GM12878 (cell line): ENCODE measurements around the gene LENG9. TPM values are rescaled to one million over a fixed set of nuclear protein-coding genes. Genes with fewer than 3 reads are reported as not detected.

Experiments
- polyA plus RNA-seq, 11 experiments: library from polyadenylated mRNA; depleted of rRNA in 4 of 11; unstranded in 6 of 11; stranded (reverse) in 5 of 11; fragments of >200 nt; fragmentation: Nextera tagmentation in 4 of 11; fragmentation: Illumina TruSeq in 1 of 11; extraction: Ambion mirVana in 4 of 11; extraction: Trizol in 1 of 11; gene quantifications; 1 replicate in 1 of 11; 2 replicates in 10 of 11; pipeline versions ENCODE4 v1.2.1 to v1.2.3, GENCODE V29; 2011 to 2016; ENCODE audit warnings: inconsistent platforms in 2 of 11, missing spikeins in 2 of 11, low read depth in 1 of 11
- small RNA-seq: library from RNA; depleted of rRNA; stranded (forward); fragments of <200 nt; gene quantifications from one replicate; pipeline ENCODE3, GENCODE V24; 2014
- total RNA-seq, 4 experiments: library from RNA; depleted of rRNA in 3 of 4; stranded (reverse); fragments of >200 nt in 3 of 4; fragmentation: Illumina TruSeq in 1 of 4; extraction: Trizol in 1 of 4; gene quantifications; 2 replicates each; pipeline versions ENCODE4 v1.2.1 to v1.2.3, GENCODE V29; 2013 to 2021

LENG9 gene
- total and polyA plus RNA-seq, 10 of the 15 experiments (the other 5 are each of a cell fraction or from before 2014, with no cell fraction given): 0.09 to 2.9 (median 0.76) TPM; not detected in 1

Small RNA genes lying within 50 kb of the gene (small RNA-seq; reads per million reads assigned to genes)
- not detected for gene AC245884.3

Other genes with a start within 250 kb of the LENG9 start
Only the 7 nearest of the 15 such genes appear.
- 17.9 and 19.1 TPM in 2 replicates for gene LILRA4, start 124.6 kb downstream of the LENG9 start, total RNA-seq (2014; rRNA removed)
- 10.2 and 13.6 TPM in 2 replicates for gene LILRA4, start 124.6 kb downstream of the LENG9 start, total RNA-seq (2014; rRNA removed; fragmentation: Illumina TruSeq; extraction: Trizol)
- 12.7 and 17.2 TPM in 2 replicates for gene LILRA4, start 124.6 kb downstream of the LENG9 start, total RNA-seq (2021)
- 1.8 and 2.4 TPM in 2 replicates for gene LILRA4, start 124.6 kb downstream of the LENG9 start, polyA plus RNA-seq (2011; rRNA removed)
- 13.4 and 14.3 TPM in 2 replicates for gene LILRA4, start 124.6 kb downstream of the LENG9 start, polyA plus RNA-seq (2014; fragmentation: Illumina TruSeq; extraction: Trizol)
- 10 to 100 TPM in 1 of 2 experiments, 1 to 10 TPM in 1; 9.7 to 12.4 TPM for gene LILRA4, start 124.6 kb downstream of the LENG9 start, polyA plus RNA-seq (2014; fragmentation: Nextera tagmentation; extraction: Ambion mirVana)
- gene LILRA4, start 124.6 kb downstream of the LENG9 start, polyA plus RNA-seq (2014; rRNA removed): 17.4 and 18.5 TPM in 2 replicates
- 1 to 10 TPM; 6.4 to 6.9 TPM for gene LILRA4, start 124.6 kb downstream of the LENG9 start, polyA plus RNA-seq (2016; fragmentation: Nextera tagmentation; extraction: Ambion mirVana)
- gene LAIR1, start 98.8 kb downstream of the LENG9 start, total RNA-seq (2014; rRNA removed): 36.2 and 41.2 TPM in 2 replicates
- gene LAIR1, start 98.8 kb downstream of the LENG9 start, total RNA-seq (2014; rRNA removed; fragmentation: Illumina TruSeq; extraction: Trizol): 39.2 and 41.8 TPM in 2 replicates
- gene LAIR1, start 98.8 kb downstream of the LENG9 start, total RNA-seq (2021): 43.1 and 44.4 TPM in 2 replicates
- 13.5 and 15.5 TPM in 2 replicates for gene LAIR1, start 98.8 kb downstream of the LENG9 start, polyA plus RNA-seq (2011; rRNA removed)
- gene LAIR1, start 98.8 kb downstream of the LENG9 start, polyA plus RNA-seq (2014; fragmentation: Illumina TruSeq; extraction: Trizol): 35.2 and 49.1 TPM in 2 replicates
- gene LAIR1, start 98.8 kb downstream of the LENG9 start, polyA plus RNA-seq (2014; fragmentation: Nextera tagmentation; extraction: Ambion mirVana): 10 to 100 TPM in 1 of 2 experiments, 1 to 10 TPM in 1; 8.6 to 13.1 TPM
- gene LAIR1, start 98.8 kb downstream of the LENG9 start, polyA plus RNA-seq (2014; rRNA removed): 58.2 and 62.0 TPM in 2 replicates
- gene LAIR1, start 98.8 kb downstream of the LENG9 start, polyA plus RNA-seq (2016; fragmentation: Nextera tagmentation; extraction: Ambion mirVana): 10 to 100 TPM; 30.7 to 31.3 TPM
- 0.27 TPM in 1 of 2 replicates, not detected in the other for gene TTYH1, start 48.3 kb downstream of the LENG9 start, total RNA-seq (2014; rRNA removed)
- gene TTYH1, start 48.3 kb downstream of the LENG9 start, total RNA-seq (2014; rRNA removed; fragmentation: Illumina TruSeq; extraction: Trizol): 0.09 TPM in 1 of 2 replicates, not detected in the other
- gene TTYH1, start 48.3 kb downstream of the LENG9 start, total RNA-seq (2021): 0.32 and 0.36 TPM in 2 replicates
- gene TTYH1, start 48.3 kb downstream of the LENG9 start, polyA plus RNA-seq (2011; rRNA removed): not detected in 2 replicates
- gene TTYH1, start 48.3 kb downstream of the LENG9 start, polyA plus RNA-seq (2014; fragmentation: Illumina TruSeq; extraction: Trizol): 0.01 TPM in 1 of 2 replicates, not detected in the other
- gene TTYH1, start 48.3 kb downstream of the LENG9 start, polyA plus RNA-seq (2014; fragmentation: Nextera tagmentation; extraction: Ambion mirVana): under 1 TPM in 1 of 2 experiments, not detected in 1; 0.05 TPM
- 0.08 TPM in 1 of 2 replicates, not detected in the other for gene TTYH1, start 48.3 kb downstream of the LENG9 start, polyA plus RNA-seq (2014; rRNA removed)
- under 1 TPM; 0.16 to 0.26 TPM for gene TTYH1, start 48.3 kb downstream of the LENG9 start, polyA plus RNA-seq (2016; fragmentation: Nextera tagmentation; extraction: Ambion mirVana)
- gene LENG8, start 14.6 kb downstream of the LENG9 start, total RNA-seq (2014; rRNA removed): 21.7 and 26.3 TPM in 2 replicates
- 11.3 and 11.5 TPM in 2 replicates for gene LENG8, start 14.6 kb downstream of the LENG9 start, total RNA-seq (2014; rRNA removed; fragmentation: Illumina TruSeq; extraction: Trizol)
- gene LENG8, start 14.6 kb downstream of the LENG9 start, total RNA-seq (2021): 119 and 145 TPM in 2 replicates
- gene LENG8, start 14.6 kb downstream of the LENG9 start, polyA plus RNA-seq (2011; rRNA removed): 16.2 and 36.4 TPM in 2 replicates
- gene LENG8, start 14.6 kb downstream of the LENG9 start, polyA plus RNA-seq (2014; fragmentation: Illumina TruSeq; extraction: Trizol): 14.8 and 32.4 TPM in 2 replicates
- 1 to 10 TPM; 2.3 to 2.5 TPM for gene LENG8, start 14.6 kb downstream of the LENG9 start, polyA plus RNA-seq (2014; fragmentation: Nextera tagmentation; extraction: Ambion mirVana)
- gene LENG8, start 14.6 kb downstream of the LENG9 start, polyA plus RNA-seq (2014; rRNA removed): 143 and 168 TPM in 2 replicates
- gene LENG8, start 14.6 kb downstream of the LENG9 start, polyA plus RNA-seq (2016; fragmentation: Nextera tagmentation; extraction: Ambion mirVana): 10 to 100 TPM; 46.0 to 51.4 TPM
- 1.3 and 1.8 TPM in 2 replicates for gene CDC42EP5, start 9.5 kb upstream of the LENG9 start, total RNA-seq (2014; rRNA removed)
- gene CDC42EP5, start 9.5 kb upstream of the LENG9 start, total RNA-seq (2014; rRNA removed; fragmentation: Illumina TruSeq; extraction: Trizol): 1.2 TPM in 1 of 2 replicates, not detected in the other
- 1.4 and 1.5 TPM in 2 replicates for gene CDC42EP5, start 9.5 kb upstream of the LENG9 start, total RNA-seq (2021)
- 0.40 and 0.42 TPM in 2 replicates for gene CDC42EP5, start 9.5 kb upstream of the LENG9 start, polyA plus RNA-seq (2011; rRNA removed)
- gene CDC42EP5, start 9.5 kb upstream of the LENG9 start, polyA plus RNA-seq (2014; fragmentation: Illumina TruSeq; extraction: Trizol): not detected in 2 replicates
- not detected for gene CDC42EP5, start 9.5 kb upstream of the LENG9 start, polyA plus RNA-seq (2014; fragmentation: Nextera tagmentation; extraction: Ambion mirVana)
- gene CDC42EP5, start 9.5 kb upstream of the LENG9 start, polyA plus RNA-seq (2014; rRNA removed): 1.1 and 1.4 TPM in 2 replicates
- gene CDC42EP5, start 9.5 kb upstream of the LENG9 start, polyA plus RNA-seq (2016; fragmentation: Nextera tagmentation; extraction: Ambion mirVana): not detected
- not detected in 2 replicates for gene LAIR2, start 39.1 kb upstream of the LENG9 start, total RNA-seq (2014; rRNA removed)
- not detected in 2 replicates for gene LAIR2, start 39.1 kb upstream of the LENG9 start, total RNA-seq (2014; rRNA removed; fragmentation: Illumina TruSeq; extraction: Trizol)
- gene LAIR2, start 39.1 kb upstream of the LENG9 start, total RNA-seq (2021): not detected in 2 replicates
- gene LAIR2, start 39.1 kb upstream of the LENG9 start, polyA plus RNA-seq (2011; rRNA removed): 0.26 TPM in 1 of 2 replicates, not detected in the other
- gene LAIR2, start 39.1 kb upstream of the LENG9 start, polyA plus RNA-seq (2014; fragmentation: Illumina TruSeq; extraction: Trizol): not detected in 2 replicates
- not detected for gene LAIR2, start 39.1 kb upstream of the LENG9 start, polyA plus RNA-seq (2014; fragmentation: Nextera tagmentation; extraction: Ambion mirVana)
- gene LAIR2, start 39.1 kb upstream of the LENG9 start, polyA plus RNA-seq (2014; rRNA removed): not detected in 2 replicates
- not detected for gene LAIR2, start 39.1 kb upstream of the LENG9 start, polyA plus RNA-seq (2016; fragmentation: Nextera tagmentation; extraction: Ambion mirVana)
- 0.38 and 0.51 TPM in 2 replicates for gene LILRA2, start 110.0 kb upstream of the LENG9 start, total RNA-seq (2014; rRNA removed)
- 0.40 and 0.60 TPM in 2 replicates for gene LILRA2, start 110.0 kb upstream of the LENG9 start, total RNA-seq (2014; rRNA removed; fragmentation: Illumina TruSeq; extraction: Trizol)
- gene LILRA2, start 110.0 kb upstream of the LENG9 start, total RNA-seq (2021): 1.1 and 1.5 TPM in 2 replicates
- gene LILRA2, start 110.0 kb upstream of the LENG9 start, polyA plus RNA-seq (2011; rRNA removed): 0.10 and 0.20 TPM in 2 replicates
- gene LILRA2, start 110.0 kb upstream of the LENG9 start, polyA plus RNA-seq (2014; fragmentation: Illumina TruSeq; extraction: Trizol): 0.13 and 0.91 TPM in 2 replicates
- gene LILRA2, start 110.0 kb upstream of the LENG9 start, polyA plus RNA-seq (2014; fragmentation: Nextera tagmentation; extraction: Ambion mirVana): under 1 TPM; 0.16 to 0.24 TPM
- 1.1 and 1.8 TPM in 2 replicates for gene LILRA2, start 110.0 kb upstream of the LENG9 start, polyA plus RNA-seq (2014; rRNA removed)
- under 1 TPM; 0.43 TPM for gene LILRA2, start 110.0 kb upstream of the LENG9 start, polyA plus RNA-seq (2016; fragmentation: Nextera tagmentation; extraction: Ambion mirVana)